ENCODE results near the gene IL2RA. TPM values are rescaled to one million over a fixed set of nuclear protein-coding genes. Genes with fewer than 3 reads are reported as not detected.
A peak's percentile ranks its signal among the peaks of the same experiment; 100 is the strongest.

Gene IL2RA
- total and polyA plus RNA-seq, 2 experiments from 2014 or later, result not detected

- Histone ChIP-seq H3K4me1 (ENCODE audit: insufficient read depth) (0 out of 2 replicates have a peak, but pooled peaks cover 5% of the 10 kb centered on the region), H3K27me3 (ENCODE audit: insufficient read depth) (no peaks in the 10 kb centered on the region), H3K79me2 (replicated peaks; ENCODE audit: insufficient read depth) (no peaks in the 10 kb centered on the region), H2AFZ (no peak overlapping the region), H3K4me2 (no peak overlapping the region), H3F3A (replicated peaks; ENCODE audit: low read depth) (no peaks in the 10 kb centered on the region), H4K20me1 (replicated peaks; ENCODE audit: insufficient read depth) (no peaks in the 10 kb centered on the region), H3K4me3 (no peak overlapping the region), H3K9me2 (ENCODE audit: insufficient read depth) (no peaks in the 10 kb centered on the region), H3K27ac (ENCODE audit: low read depth) (no peak overlapping the region), H3K36me3 (ENCODE audit: insufficient read depth) (no peaks in the 10 kb centered on the region)
- no peaks in the 10 kb centered on the region for H3K9me3 Mint-ChIP-seq
- H3K36me3 Mint-ChIP-seq (ENCODE audit: low read depth), result no peaks in the 10 kb centered on the region
- H3K4me3 Mint-ChIP-seq, result no peak overlapping the region
- no peak for DNase-seq (ENCODE audit: low spot score)
- peaks cover 10% of the 10 kb centered on the region for H3K4me1 Mint-ChIP-seq
- peaks cover 4% of the 10 kb centered on the region for H3K27me3 Mint-ChIP-seq (ENCODE audit: insufficient read depth, low read depth, poor library complexity)
- H3K27ac Mint-ChIP-seq, result no peak overlapping the region; the same call in 1 of the 2 replicates
- ATAC-seq, result peak; percentile 35
- TF ChIP-seq ZNF462 (CRISPR knock-in tag; IDR thresholded peaks at IDR 0.05) (no peak), POLR2AphosphoS5 (IDR thresholded peaks at IDR 0.05; ENCODE audit: low read depth) (no peak), CREB1 (CRISPR knock-in tag; IDR thresholded peaks at IDR 0.05; ENCODE audit: low read depth) (no peak), ZNF114 (CRISPR knock-in tag; IDR thresholded peaks at IDR 0.05) (no peak), CTCF (conservative IDR thresholded peaks at IDR 0.05; ENCODE audit: low read depth in 2 of 2) (no peak), REST (IDR thresholded peaks at IDR 0.05; ENCODE audit: unreplicated experiment) (no peak), JUNB (IDR thresholded peaks at IDR 0.05; ENCODE audit: unreplicated experiment) (no peak)
Measured at GRCh38 chr10:6013413-6014192, 48.6 kb downstream of the IL2RA start.

All from GM23338 (cell line).